Transverse colon (tissue), 3 donors: Measurements from ENCODE around the gene SOBP.

ENCODE experiments used
- POLR2A ChIP-seq: fragments of 450-650 bp; IDR thresholded peaks from one replicate; pipeline ENCODE4 v1.6.1; 2016; ENCODE audit warnings: antibody characterized with exemption, mild to moderate bottlenecking, moderate library complexity
- TF ChIP-seq, protein P1 (sequence below), 5 experiments: fragments of 200-600 bp in 3 of 5; fragments of 450-650 bp in 2 of 5; sonication (generic) in 3 of 5; IDR thresholded peaks; 1 replicate in 2 of 5; 2 replicates in 3 of 5; pipeline ENCODE4 v1.5.1; 2016 to 2017; ENCODE audit warnings: antibody characterized with exemption in 5 of 5, inconsistent platforms in 3 of 5, mild to moderate bottlenecking in 2 of 5, moderate library complexity in 1 of 5

DNA sequence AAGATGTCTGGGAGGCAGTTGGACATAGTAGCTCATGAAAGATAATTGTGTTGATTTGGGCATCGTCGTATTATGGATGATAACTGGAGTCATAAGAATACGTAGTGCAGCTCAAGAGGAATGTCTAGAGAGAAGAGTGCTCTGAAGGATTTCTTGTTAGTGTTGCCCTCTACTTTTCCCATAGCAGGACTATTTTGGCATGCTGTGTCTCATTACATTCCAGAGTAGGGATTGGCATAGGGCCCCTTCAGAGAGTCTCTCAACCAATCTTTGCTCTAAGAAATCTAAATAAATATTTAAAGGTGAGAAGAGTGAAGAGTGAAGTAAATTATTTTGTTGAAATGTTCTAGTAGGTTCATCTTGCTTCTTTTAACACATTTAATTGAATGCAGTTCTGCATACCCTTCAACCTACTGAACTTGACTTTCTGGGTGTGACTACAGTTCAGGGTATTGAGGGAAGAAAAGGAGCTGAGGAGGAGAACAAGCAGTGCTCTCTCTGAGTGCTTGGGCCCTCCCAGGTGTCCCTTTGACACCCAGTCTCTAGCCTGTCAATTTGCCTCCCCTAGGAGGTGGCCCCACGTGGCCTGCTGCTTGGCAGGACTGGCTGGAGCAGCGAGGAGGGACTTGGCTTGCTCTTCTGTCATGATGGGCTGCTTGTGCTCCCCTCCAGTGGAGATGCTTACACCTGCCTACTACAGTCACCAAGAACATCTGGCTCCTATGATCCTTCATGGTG lies 33.3 kb downstream of the SOBP start:
- TF ChIP-seq, protein P1, sequence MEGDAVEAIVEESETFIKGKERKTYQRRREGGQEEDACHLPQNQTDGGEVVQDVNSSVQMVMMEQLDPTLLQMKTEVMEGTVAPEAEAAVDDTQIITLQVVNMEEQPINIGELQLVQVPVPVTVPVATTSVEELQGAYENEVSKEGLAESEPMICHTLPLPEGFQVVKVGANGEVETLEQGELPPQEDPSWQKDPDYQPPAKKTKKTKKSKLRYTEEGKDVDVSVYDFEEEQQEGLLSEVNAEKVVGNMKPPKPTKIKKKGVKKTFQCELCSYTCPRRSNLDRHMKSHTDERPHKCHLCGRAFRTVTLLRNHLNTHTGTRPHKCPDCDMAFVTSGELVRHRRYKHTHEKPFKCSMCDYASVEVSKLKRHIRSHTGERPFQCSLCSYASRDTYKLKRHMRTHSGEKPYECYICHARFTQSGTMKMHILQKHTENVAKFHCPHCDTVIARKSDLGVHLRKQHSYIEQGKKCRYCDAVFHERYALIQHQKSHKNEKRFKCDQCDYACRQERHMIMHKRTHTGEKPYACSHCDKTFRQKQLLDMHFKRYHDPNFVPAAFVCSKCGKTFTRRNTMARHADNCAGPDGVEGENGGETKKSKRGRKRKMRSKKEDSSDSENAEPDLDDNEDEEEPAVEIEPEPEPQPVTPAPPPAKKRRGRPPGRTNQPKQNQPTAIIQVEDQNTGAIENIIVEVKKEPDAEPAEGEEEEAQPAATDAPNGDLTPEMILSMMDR (IDR thresholded peaks at IDR 0.05) = no peak
- no peak for TF ChIP-seq POLR2A
